ENCODE results near the gene ALPL. TPM values are rescaled to one million over a fixed set of nuclear protein-coding genes. Genes with fewer than 3 reads are reported as not detected.

Gene ALPL
- polyA plus RNA-seq, 3 donors = 2.8 to 51.4 (median 29.6) TPM

DNA sequence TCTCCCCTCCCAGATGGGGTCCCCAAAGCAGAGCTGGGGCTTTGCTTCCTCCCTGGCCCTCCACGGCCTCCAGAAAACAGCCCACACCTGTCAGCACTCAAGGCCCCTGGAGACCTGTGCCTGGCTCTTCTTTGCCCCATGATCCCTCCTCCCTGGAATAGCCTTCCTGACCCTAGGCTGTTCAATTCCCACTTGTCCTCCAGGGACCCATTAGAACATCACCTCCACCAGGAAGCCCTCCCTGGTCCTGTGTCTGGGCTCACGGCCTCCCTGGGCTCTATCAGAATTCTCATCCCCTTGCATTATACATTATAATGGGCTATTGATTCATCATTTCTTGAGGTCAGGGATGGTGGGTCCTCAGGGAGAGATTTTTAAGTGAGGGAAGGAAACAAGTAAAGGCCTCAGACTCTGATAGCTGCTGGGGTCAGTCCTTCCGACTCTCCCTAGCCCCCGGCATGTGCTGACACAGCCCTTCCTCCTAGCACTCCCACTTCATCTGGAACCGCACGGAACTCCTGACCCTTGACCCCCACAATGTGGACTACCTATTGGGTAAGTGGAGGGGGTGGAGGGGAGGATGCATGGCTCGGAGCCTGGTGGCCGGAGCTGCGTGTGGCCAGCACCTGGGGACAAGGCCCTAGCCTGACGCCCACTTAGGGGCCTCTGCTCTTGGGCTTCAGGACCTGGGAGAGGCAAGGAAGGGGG is 60.8 kb downstream of the ALPL start:
- 81 to 90% (median 81%) methylated on average over 10 of the region's 10 CpGs for WGBS, 3 donors
- no peak overlapping the region for H3K27ac ChIP-seq (ENCODE audit: low read depth, low read length)

DNA sequence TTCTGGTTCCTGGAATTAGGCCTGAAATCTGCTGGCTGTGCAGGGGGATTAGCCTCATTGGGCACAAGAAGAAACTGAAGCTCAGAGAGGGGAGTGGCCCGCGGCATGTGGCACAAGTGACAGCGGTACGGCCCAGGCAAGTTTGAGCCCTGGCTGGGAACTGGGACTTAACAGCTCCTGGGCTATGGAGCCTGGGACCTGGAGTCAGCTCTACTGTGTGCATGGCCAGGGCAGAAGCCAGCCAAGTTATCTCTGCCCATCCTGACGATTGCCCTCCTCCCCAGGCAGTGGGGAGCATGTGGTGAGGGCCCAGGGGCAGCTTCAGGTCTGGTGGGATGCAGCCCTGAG is 61.3 kb downstream of the ALPL start:
- H3K27ac ChIP-seq (ENCODE audit: low read depth, low read length) = no peak overlapping the region
- 84 to 90% (median 89%) methylated on average over 5 of the region's 5 CpGs for WGBS, 3 donors

- 78 to 95% (median 92%) methylated on average over 4 of the region's 4 CpGs for WGBS, 3 donors
- no peak overlapping the region for H3K27ac ChIP-seq (ENCODE audit: low read depth, low read length)
Measured at GRCh38 chr1:21570885-21571284, 61.7 kb downstream of the ALPL start.

GRCh38 chr1:21572221-21572620 is 63.0 kb downstream of the ALPL start:
- 95 to 97% (median 97%) methylated on average over 6 of the region's 6 CpGs for WGBS, 3 donors
- no peak overlapping the region for H3K27ac ChIP-seq (ENCODE audit: low read depth, low read length)

DNA sequence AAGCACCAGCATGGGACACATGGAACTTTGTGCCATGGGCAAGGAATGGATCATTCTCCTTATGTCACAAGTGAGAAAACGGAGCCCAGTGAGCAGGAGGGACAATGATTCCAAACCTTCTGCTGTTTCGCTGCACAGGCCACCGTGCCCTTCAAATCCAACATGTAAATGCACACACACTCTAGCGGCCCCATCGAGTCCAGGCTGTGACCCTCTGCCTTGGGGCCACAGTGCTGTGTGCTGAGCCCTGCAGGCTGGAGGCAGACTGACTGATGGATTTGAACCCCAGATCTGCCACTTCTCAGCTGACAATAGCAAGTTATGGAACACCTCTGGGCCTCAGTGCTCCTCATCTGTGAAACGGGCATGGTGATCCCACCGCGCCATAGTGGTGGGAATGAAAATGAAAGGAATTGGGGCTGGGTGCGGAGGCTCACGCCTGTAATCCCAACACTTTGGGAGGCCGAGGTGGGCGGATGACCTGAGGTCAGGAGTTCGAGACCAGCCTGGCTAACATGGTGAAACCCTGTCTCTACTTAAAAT is 63.6 kb downstream of the ALPL start:
- WGBS, 3 donors = 88 to 96% (median 93%) methylated on average over 13 of the region's 13 CpGs

DNA sequence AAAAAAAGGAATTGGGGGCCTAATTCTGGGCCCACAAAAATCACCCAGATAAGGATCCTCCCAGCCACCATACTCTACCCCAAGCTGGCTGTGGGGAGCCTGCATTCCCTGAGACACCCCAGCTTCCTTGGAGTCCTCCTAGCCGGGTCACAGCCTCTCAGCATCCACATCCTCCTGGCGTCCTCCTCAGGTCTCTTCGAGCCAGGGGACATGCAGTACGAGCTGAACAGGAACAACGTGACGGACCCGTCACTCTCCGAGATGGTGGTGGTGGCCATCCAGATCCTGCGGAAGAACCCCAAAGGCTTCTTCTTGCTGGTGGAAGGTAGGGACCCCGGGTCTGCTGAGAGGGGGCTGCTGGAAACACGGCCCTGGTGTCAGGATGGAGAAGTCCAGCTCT is 64.3 kb downstream of the ALPL start:
- 55 to 80% (median 61%) methylated on average over 11 of the region's 11 CpGs for WGBS, 3 donors
- no peak overlapping the region for H3K27ac ChIP-seq (ENCODE audit: low read depth, low read length)

More for the DNA sequence above, 63.6 kb downstream of the ALPL start:
- no peak overlapping the region for H3K27ac ChIP-seq (ENCODE audit: low read depth, low read length)

GRCh38 chr1:21573971-21574465 is 64.8 kb downstream of the ALPL start:
- WGBS, 3 donors = 7 to 15% (median 11%) methylated on average over 11 of the region's 11 CpGs
- no peak overlapping the region for H3K27ac ChIP-seq (ENCODE audit: low read depth, low read length)

DNA sequence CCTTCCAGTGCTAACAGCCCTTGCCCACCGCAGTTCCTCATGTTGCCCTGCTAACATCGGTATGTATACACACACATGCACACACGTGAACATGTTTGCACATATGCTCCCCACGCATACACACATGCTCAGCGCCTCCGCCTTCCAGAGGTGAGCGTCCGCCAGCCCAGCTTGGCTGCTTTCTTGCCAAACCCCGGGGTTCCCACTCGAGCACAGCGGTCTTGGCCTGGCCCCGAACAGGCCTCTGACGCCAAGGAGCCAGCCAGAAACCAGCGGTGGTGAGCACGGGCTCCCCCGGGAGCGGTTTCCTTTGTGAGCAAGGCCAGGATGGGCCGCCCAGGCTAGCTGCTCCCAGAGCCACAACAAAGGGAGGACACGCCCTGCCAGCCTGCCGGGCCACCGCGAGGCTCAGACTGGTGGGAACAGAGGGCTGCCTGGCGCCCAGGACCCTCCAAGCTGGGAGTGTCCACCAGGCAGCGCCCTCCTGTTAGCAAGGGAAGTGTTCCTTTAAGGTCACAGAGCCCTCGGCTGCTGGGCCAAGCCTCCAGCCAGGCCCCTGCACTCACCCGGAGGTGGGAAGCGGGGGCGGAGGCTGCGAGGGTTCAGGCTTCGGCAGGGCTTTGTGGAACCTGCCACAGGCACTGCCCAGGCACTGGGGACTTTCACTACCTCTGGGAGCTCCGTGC is 65.4 kb downstream of the ALPL start:
- 24 to 58% (median 28%) methylated on average over 31 of the region's 31 CpGs for WGBS, 3 donors
- H3K27ac ChIP-seq (ENCODE audit: low read depth, low read length) = no peak overlapping the region

DNA sequence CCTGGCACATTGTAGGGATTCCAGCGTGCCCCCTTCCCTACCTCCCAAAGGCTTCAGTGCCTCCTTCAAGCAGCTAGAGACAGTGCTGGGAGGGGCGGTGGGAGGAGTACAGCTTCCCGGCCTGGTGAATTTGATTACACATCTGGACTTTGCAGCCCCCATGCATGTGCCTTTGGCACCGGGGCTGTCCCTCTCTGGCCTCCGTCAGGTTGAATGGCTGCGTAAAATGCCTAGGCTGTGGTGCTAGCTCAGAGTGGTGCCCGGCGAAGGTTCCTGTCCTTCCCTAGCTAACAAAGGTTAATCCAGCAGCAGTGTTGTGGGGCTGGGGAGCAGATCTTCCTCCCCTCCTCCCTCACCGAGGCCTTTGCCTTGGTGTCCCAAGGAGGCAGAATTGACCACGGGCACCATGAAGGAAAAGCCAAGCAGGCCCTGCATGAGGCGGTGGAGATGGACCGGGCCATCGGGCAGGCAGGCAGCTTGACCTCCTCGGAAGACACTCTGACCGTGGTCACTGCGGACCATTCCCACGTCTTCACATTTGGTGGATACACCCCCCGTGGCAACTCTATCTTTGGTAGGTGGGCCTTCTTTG is 66.2 kb downstream of the ALPL start:
- no peak overlapping the region for H3K27ac ChIP-seq (ENCODE audit: low read depth, low read length)
- WGBS, 3 donors = 90 to 93% (median 93%) methylated on average over 18 of the region's 18 CpGs

GRCh38 chr1:21576031-21576797 is 67.0 kb downstream of the ALPL start:
- WGBS, 3 donors = 84 to 97% (median 89%) methylated on average over 7 of the region's 7 CpGs
- no peak overlapping the region for H3K27ac ChIP-seq (ENCODE audit: low read depth, low read length)

DNA sequence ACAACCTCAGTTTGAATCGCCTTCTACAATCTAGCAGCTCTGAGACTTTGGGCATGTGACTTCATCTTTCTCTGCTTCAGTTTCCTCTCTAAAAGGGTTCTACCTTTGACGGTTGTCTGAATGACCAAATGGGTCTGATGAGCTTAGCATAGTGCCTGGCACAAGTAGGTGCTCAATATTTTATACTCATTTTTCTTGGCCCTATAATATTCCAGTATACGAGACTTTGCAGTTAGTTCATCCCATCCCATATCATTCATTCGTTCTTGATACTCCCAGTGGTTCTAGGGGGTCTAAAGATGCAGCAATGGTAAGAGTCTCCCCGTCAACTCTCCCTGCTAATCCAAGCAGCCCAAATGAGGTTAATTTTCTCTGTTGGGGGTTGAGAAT is 67.6 kb downstream of the ALPL start:
- H3K27ac ChIP-seq (ENCODE audit: low read depth, low read length) = no peak overlapping the region
- 90 to 94% (median 92%) methylated on average over 5 of the region's 5 CpGs for WGBS, 3 donors

DNA sequence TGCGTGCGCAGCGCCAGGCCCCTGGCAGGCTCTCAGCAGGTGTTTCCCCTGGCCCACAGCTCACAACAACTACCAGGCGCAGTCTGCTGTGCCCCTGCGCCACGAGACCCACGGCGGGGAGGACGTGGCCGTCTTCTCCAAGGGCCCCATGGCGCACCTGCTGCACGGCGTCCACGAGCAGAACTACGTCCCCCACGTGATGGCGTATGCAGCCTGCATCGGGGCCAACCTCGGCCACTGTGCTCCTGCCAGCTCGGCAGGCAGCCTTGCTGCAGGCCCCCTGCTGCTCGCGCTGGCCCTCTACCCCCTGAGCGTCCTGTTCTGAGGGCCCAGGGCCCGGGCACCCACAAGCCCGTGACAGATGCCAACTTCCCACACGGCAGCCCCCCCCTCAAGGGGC is 68.1 kb downstream of the ALPL start:
- H3K27ac ChIP-seq (ENCODE audit: low read depth, low read length) = no peak overlapping the region
- WGBS, 3 donors = 89 to 90% (median 90%) methylated on average over 26 of the region's 26 CpGs

DNA sequence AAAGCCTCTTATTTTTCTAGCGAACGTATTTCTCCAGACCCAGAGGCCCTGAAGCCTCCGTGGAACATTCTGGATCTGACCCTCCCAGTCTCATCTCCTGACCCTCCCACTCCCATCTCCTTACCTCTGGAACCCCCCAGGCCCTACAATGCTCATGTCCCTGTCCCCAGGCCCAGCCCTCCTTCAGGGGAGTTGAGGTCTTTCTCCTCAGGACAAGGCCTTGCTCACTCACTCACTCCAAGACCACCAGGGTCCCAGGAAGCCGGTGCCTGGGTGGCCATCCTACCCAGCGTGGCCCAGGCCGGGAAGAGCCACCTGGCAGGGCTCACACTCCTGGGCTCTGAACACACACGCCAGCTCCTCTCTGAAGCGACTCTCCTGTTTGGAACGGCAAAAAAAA is 68.7 kb downstream of the ALPL start:
- WGBS, 3 donors = 82 to 89% (median 86%) methylated on average over 9 of the region's 9 CpGs

GRCh38 chr1:21579791-21580190 is 70.6 kb downstream of the ALPL start:
- 53 to 63% (median 55%) methylated on average over 3 of the region's 3 CpGs for WGBS, 3 donors

More for the DNA sequence above, 68.7 kb downstream of the ALPL start:
- H3K27ac ChIP-seq (ENCODE audit: low read depth, low read length) = no peak overlapping the region

GRCh38 chr1:21584096-21584495 is 74.9 kb downstream of the ALPL start:
- no peak overlapping the region for H3K27ac ChIP-seq (ENCODE audit: low read depth, low read length)
- WGBS, 3 donors = 51 to 70% (median 67%) methylated on average over 10 of the region's 10 CpGs

More at GRCh38 chr1:21579791-21580190, 70.6 kb downstream of the ALPL start:
- H3K27ac ChIP-seq (ENCODE audit: low read depth, low read length) = no peak overlapping the region

DNA sequence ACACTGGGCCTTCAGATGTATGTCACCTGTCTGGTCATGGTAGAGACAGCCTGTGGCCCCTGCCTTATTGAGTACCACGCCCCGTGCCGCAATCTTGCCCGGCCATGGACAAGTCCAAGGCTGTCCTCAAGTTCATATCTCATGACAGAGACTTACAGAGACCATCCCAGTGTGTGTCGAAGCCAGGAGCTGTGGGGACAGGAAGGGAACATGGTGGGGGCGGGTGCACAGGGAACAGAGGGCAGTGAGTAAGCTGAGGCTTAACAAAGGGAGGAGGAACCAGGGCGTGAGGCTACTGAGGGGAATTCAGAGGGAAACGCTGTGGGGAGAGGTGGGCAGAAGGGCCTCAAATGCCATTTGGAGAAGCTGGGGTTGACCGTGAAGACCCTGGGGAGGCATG is 75.8 kb downstream of the ALPL start:
- no peak overlapping the region for H3K27ac ChIP-seq (ENCODE audit: low read depth, low read length)
- WGBS, 3 donors = 61 to 79% (median 73%) methylated on average over 9 of the region's 9 CpGs

DNA sequence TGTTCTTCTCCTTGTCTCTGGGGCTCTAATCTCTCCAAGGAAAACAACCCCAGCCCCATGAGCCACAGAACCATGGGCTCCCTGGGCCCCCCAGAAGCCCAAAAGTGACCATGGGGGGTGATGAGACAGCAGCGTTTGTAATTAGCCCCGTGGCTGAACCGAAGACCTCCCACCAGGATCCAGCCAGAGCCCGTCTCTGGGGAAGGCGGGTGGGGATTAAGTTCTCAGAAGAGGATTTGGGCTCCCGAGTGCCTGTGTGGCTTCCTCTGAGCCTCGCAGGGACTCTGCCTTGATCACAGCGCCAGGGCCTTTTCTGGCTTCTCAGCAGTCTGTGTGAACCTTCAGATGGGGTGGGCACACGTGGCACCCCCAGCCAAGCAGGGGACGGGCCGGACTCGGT is 77.0 kb downstream of the ALPL start:
- 57 to 69% (median 63%) methylated on average over 12 of the region's 12 CpGs for WGBS, 3 donors

GRCh38 chr1:21586846-21587601 is 77.8 kb downstream of the ALPL start:
- WGBS, 3 donors = 28 to 39% (median 39%) methylated on average over 24 of the region's 24 CpGs
- no peak overlapping the region for H3K27ac ChIP-seq (ENCODE audit: low read depth, low read length)

More for the DNA sequence above, 77.0 kb downstream of the ALPL start:
- no peak overlapping the region for H3K27ac ChIP-seq (ENCODE audit: low read depth, low read length)
